ENCODE results near the gene USP3. TPM values are rescaled to one million over a fixed set of nuclear protein-coding genes. Genes with fewer than 3 reads are reported as not detected.
A peak's percentile ranks its signal among the peaks of the same experiment; 100 is the strongest.

USP3 gene
- total RNA-seq, 1 donor from 2014 or later, result 64.2 TPM

- no peak for TF ChIP-seq EZH2 (IDR thresholded peaks at IDR 0.05)
- TF ChIP-seq EZH2phosphoT487 (IDR thresholded peaks at IDR 0.05), result no peak
- TF ChIP-seq CTCF (IDR thresholded peaks at IDR 0.05), result no peak
- Mint-ChIP-seq H3K27me3 (ENCODE audit: insufficient read depth, low read depth) (peaks cover 15% of the 10 kb centered on the region), H3K4me1 (peaks cover 28% of the 10 kb centered on the region), H3K4me3 (peak overlapping the region; percentile 63), H3K36me3 (no peaks in the 10 kb centered on the region), H3K27ac (no peak overlapping the region), H3K9me3 (no peaks in the 10 kb centered on the region)
- Histone ChIP-seq H3K4me3 (no peak overlapping the region), H3K79me2 (ENCODE audit: low read depth) (no peaks in the 10 kb centered on the region), H3F3A (ENCODE audit: low read depth) (peaks cover 36% of the 10 kb centered on the region), H3K9me3 (ENCODE audit: low read depth) (no peaks in the 10 kb centered on the region), H3K4me1 (peaks cover 29% of the 10 kb centered on the region), H3K9ac (no peak overlapping the region), H3K27ac (no peak overlapping the region), H4K20me1 (ENCODE audit: low read depth) (no peaks in the 10 kb centered on the region), H3K4me2 (no peak overlapping the region), H3K36me3 (no peaks in the 10 kb centered on the region), H3K27me3 (peaks cover 27% of the 10 kb centered on the region), H2AFZ (replicated peaks) (no peak overlapping the region)
- DNase-seq (ENCODE audit: low spot score), result no peak
Measured at GRCh38 chr15:63602595-63602994, 98.2 kb downstream of the USP3 start.

GRCh38 chr15:63603516-63603915, 99.1 kb downstream of the USP3 start:
- no peak overlapping the region for H3K9ac ChIP-seq
- peak overlapping the region; percentile 58 for H3K4me3 Mint-ChIP-seq

GRCh38 chr15:63604281-63604680, 99.9 kb downstream of the USP3 start:
- Histone ChIP-seq H2AFZ (replicated peaks) (no peak overlapping the region), H3K9ac (no peak overlapping the region), H3K4me1 (peaks cover 23% of the 10 kb centered on the region), H3K9me3 (ENCODE audit: low read depth) (no peaks in the 10 kb centered on the region), H3K27ac (no peak overlapping the region), H3F3A (ENCODE audit: low read depth) (peaks cover 27% of the 10 kb centered on the region), H3K4me3 (no peak overlapping the region), H4K20me1 (ENCODE audit: low read depth) (no peaks in the 10 kb centered on the region), H3K79me2 (ENCODE audit: low read depth) (no peaks in the 10 kb centered on the region), H3K27me3 (peaks cover 27% of the 10 kb centered on the region), H3K4me2 (peak overlapping the region; percentile 11), H3K36me3 (no peaks in the 10 kb centered on the region)
- H3K4me1 Mint-ChIP-seq, result peaks cover 26% of the 10 kb centered on the region
- DNase-seq (ENCODE audit: low spot score), result no peak
- H3K27ac Mint-ChIP-seq, result no peak overlapping the region
- TF ChIP-seq EZH2phosphoT487 (IDR thresholded peaks at IDR 0.05), result no peak
- TF ChIP-seq CTCF (IDR thresholded peaks at IDR 0.05), result no peak
- no peak for TF ChIP-seq EZH2 (IDR thresholded peaks at IDR 0.05)
- H3K36me3 Mint-ChIP-seq, result peaks cover 5% of the 10 kb centered on the region
- H3K9me3 Mint-ChIP-seq, result no peaks in the 10 kb centered on the region
- H3K27me3 Mint-ChIP-seq (ENCODE audit: insufficient read depth, low read depth), result peaks cover 10% of the 10 kb centered on the region
- no peak overlapping the region for H3K4me3 Mint-ChIP-seq

More at GRCh38 chr15:63603516-63603915, 99.1 kb downstream of the USP3 start:
- no peak overlapping the region for H3K27ac Mint-ChIP-seq
- H3K27me3 Mint-ChIP-seq (ENCODE audit: insufficient read depth, low read depth), result peaks cover 11% of the 10 kb centered on the region
- no peak overlapping the region for H2AFZ ChIP-seq (replicated peaks)
- peaks cover 27% of the 10 kb centered on the region for H3K4me1 Mint-ChIP-seq
- no peaks in the 10 kb centered on the region for H3K9me3 Mint-ChIP-seq
- peak; percentile 60 for DNase-seq (ENCODE audit: low spot score)
- H3K36me3 ChIP-seq, result no peaks in the 10 kb centered on the region
- no peaks in the 10 kb centered on the region for H4K20me1 ChIP-seq (ENCODE audit: low read depth)
- TF ChIP-seq EZH2phosphoT487 (IDR thresholded peaks at IDR 0.05), result no peak
- no peak for TF ChIP-seq CTCF (IDR thresholded peaks at IDR 0.05)
- no peak for TF ChIP-seq EZH2 (IDR thresholded peaks at IDR 0.05)
- peaks cover 27% of the 10 kb centered on the region for H3K27me3 ChIP-seq
- H3K27ac ChIP-seq, result no peak overlapping the region
- no peak overlapping the region for H3K4me3 ChIP-seq
- peaks cover 5% of the 10 kb centered on the region for H3K36me3 Mint-ChIP-seq
- H3K9me3 ChIP-seq (ENCODE audit: low read depth), result no peaks in the 10 kb centered on the region
- peaks cover 29% of the 10 kb centered on the region for H3K4me1 ChIP-seq
- peak overlapping the region; percentile 11 for H3K4me2 ChIP-seq
- no peaks in the 10 kb centered on the region for H3K79me2 ChIP-seq (ENCODE audit: low read depth)
- peaks cover 35% of the 10 kb centered on the region for H3F3A ChIP-seq (ENCODE audit: low read depth)
